Ovary (tissue), 9 donors: Measurements from ENCODE around the gene GOLGA6L9. TPM values are rescaled to one million over a fixed set of nuclear protein-coding genes. Genes with fewer than 3 reads are reported as not detected.
"Not testable (repeated sequence)": the region's sequence is repeated elsewhere in the genome, so short reads cannot be mapped to it uniquely, and the experiment has no call there.

ENCODE experiments used
- DNase-seq, 5 donors: peaks; one replicate each; pipeline ENCODE4 v3.0.0-alpha.2; 2019 to 2020
- H3K27ac ChIP-seq, 2 donors: fragments of 200-600 bp; one replicate each; pipeline versions ENCODE4 v1.5.1 to v1.8.0; 2019 to 2022
- H3K27me3 ChIP-seq: fragments of 200-600 bp; one replicate; pipeline ENCODE4 v1.8.0; 2022
- H3K36me3 ChIP-seq: fragments of 200-600 bp; sonication (generic); one replicate; pipeline ENCODE4 v1.5.1; 2019
- H3K4me1 ChIP-seq: one replicate; pipeline ENCODE4 v1.8.1; 2013; ENCODE audit warnings: mild to moderate bottlenecking, moderate library complexity; ENCODE audit not compliant: insufficient read depth
- H3K4me3 ChIP-seq: fragments of 200-600 bp; sonication (generic); one replicate; pipeline ENCODE4 v1.5.1; 2017
- H3K9me3 ChIP-seq, 2 donors: fragments of 200-600 bp in 1 of 2; sonication (generic) in 1 of 2; one replicate each; pipeline versions ENCODE4 v1.5.1 to v1.8.1; 2013 to 2019; ENCODE audit warnings: mild to moderate bottlenecking in 1 of 2, moderate library complexity in 1 of 2
- WGBS, 3 donors: extraction: QIAGEN DNeasy Blood & Tissue Kit in 1 of 3; methylation state at CpG; one replicate each; pipeline versions ENCODE4 v1.1.5 to v1.1.7; 2013 to 2017; 5-methylcytosine and 5-hydroxymethylcytosine counted together
- intact Hi-C, 4 donors: fragments of 100-400 bp; cut with DNase I; formaldehyde crosslinking; loops; one replicate each; pipeline versions ENCODE4 v1.11.0 to v1.15.1; 2022 to 2023
- polyA plus RNA-seq, 2 donors: library from polyadenylated mRNA; stranded (reverse); fragments of 200-250 nt in 1 of 2; fragments of 350-450 nt in 1 of 2; fragmentation: Illumina TruSeq in 1 of 2; extraction: RNeasy Lipid Tissue Mini Kit (QIAGEN cat#74804) in 1 of 2; gene quantifications; one replicate each; pipeline ENCODE4 v1.2.3, GENCODE V29; 2013 to 2014
- small RNA-seq: library from RNA; depleted of rRNA; stranded (forward); fragments of <200 nt; gene quantifications from one replicate; pipeline ENCODE3, GENCODE V24; 2016
- total RNA-seq, 7 donors: library from RNA; depleted of rRNA in 2 of 7; stranded (reverse); fragments of >200 nt in 2 of 7; fragmentation: NEBNext Ultra II Directional in 3 of 7; extraction: Animal tissue kit (Norgen Biotek cat#: 25700) in 3 of 7; gene quantifications; one replicate each; pipeline versions ENCODE4 v1.1.0 to v1.2.4, GENCODE V29; 2016 to 2023
- donor health status: DM: no; HTN: no; CAD: no; lungs with moderate emphysema.
- donor health status: DM: no; HTN: no; CAD: no.
- donor health status: Bipolar disorder and iron deficiency.
- donor health status: DM: yes; HTN: yes; CAD: no.
- donor health status: DM: no; HTN: no; CAD: no.
- donor health status: DM: yes; HTN: yes; CAD: no.

Gene GOLGA6L9
- total and polyA plus RNA-seq, 9 donors = 2.6 to 5.5 (median 3.2) TPM

GRCh38 chr15:82477343-82478057 lies 47.9 kb downstream of the GOLGA6L9 start:
- WGBS, 3 donors = 85% methylated on average over 10 to 11 of the region's 13 CpGs
- H3K9me3 ChIP-seq, H3K27me3 ChIP-seq, H3K4me1 ChIP-seq, H3K36me3 ChIP-seq, intact Hi-C loops, H3K4me3 ChIP-seq, DNase-seq, H3K27ac ChIP-seq: not testable (repeated sequence)

Small RNA genes within 50 kb of the gene (small RNA-seq; reads per million reads assigned to genes)
- not detected for gene AC245033.3

Other genes with a start within 250 kb of the GOLGA6L9 start
- 10 to 100 TPM in 2 of 7 donors, 1 to 10 TPM in 5; 7.7 to 11.1 (median 8.9) TPM for gene EFL1, start 167.1 kb upstream of the GOLGA6L9 start, total RNA-seq
- 10 to 100 TPM in 1 of 2 donors, 1 to 10 TPM in 1; 4.1 to 15.2 TPM for gene EFL1, start 167.1 kb upstream of the GOLGA6L9 start, polyA plus RNA-seq
- 10 to 100 TPM in 1 of 7 donors, 1 to 10 TPM in 6; 2.2 to 38.4 (median 4.2) TPM for gene SAXO2, start 167.0 kb upstream of the GOLGA6L9 start, total RNA-seq
- gene SAXO2, start 167.0 kb upstream of the GOLGA6L9 start, polyA plus RNA-seq = 1 to 10 TPM in 1 of 2 donors, under 1 TPM in 1; 0.55 to 2.9 TPM
- 1 to 10 TPM in 4 of 7 donors, under 1 TPM in 3; 0.43 to 3.3 (median 1.5) TPM for gene GOLGA6L10, start 80.3 kb upstream of the GOLGA6L9 start, total RNA-seq
- gene GOLGA6L10, start 80.3 kb upstream of the GOLGA6L9 start, polyA plus RNA-seq = 1 to 10 TPM; 1.7 to 2.1 TPM
- 1,000 to 10,000 TPM; 2,388 to 6,661 (median 3,090) TPM for gene RPS17, start 110.6 kb downstream of the GOLGA6L9 start, total RNA-seq
- 1,000 to 10,000 TPM; 2,986 to 7,542 TPM for gene RPS17, start 110.6 kb downstream of the GOLGA6L9 start, polyA plus RNA-seq
- gene CPEB1, start 217.5 kb downstream of the GOLGA6L9 start, total RNA-seq = 10 to 100 TPM in 5 of 7 donors, 1 to 10 TPM in 2; 7.3 to 28.9 (median 11.5) TPM
- 1 to 10 TPM; 5.4 to 6.7 TPM for gene CPEB1, start 217.5 kb downstream of the GOLGA6L9 start, polyA plus RNA-seq